Spleen (tissue), 11 donors: Measurements from ENCODE around the gene DCAF8. TPM values are rescaled to one million over a fixed set of nuclear protein-coding genes. Genes with fewer than 3 reads are reported as not detected.
A peak's percentile ranks its signal among the peaks of the same experiment; 100 is the strongest.

Source experiments
- DNase-seq: peaks from one replicate; pipeline ENCODE4 v3.0.0-alpha.2; 2020
- H3K27ac ChIP-seq, 8 donors: fragments of 200-600 bp; sonication (generic) in 7 of 8; 1 replicate in 4 of 8; 2 replicates in 4 of 8; pipeline versions ENCODE4 v1.5.0 to v1.8.0; 2016 to 2021; ENCODE audit warnings: inconsistent platforms in 4 of 8, mild to moderate bottlenecking in 4 of 8, moderate library complexity in 1 of 8
- H3K27me3 ChIP-seq, 7 donors: fragments of 200-600 bp; sonication (generic) in 6 of 7; replicated peaks in 1 of 7; 1 replicate in 4 of 7; 2 replicates in 3 of 7; pipeline versions ENCODE4 v1.5.0 to v1.8.0; 2016 to 2021; ENCODE audit warnings: inconsistent platforms in 3 of 7, mild to moderate bottlenecking in 1 of 7
- H3K36me3 ChIP-seq, 6 donors: fragments of 200-600 bp; sonication (generic) in 5 of 6; 1 replicate in 4 of 6; 2 replicates in 2 of 6; pipeline versions ENCODE4 v1.5.0 to v1.8.0; 2016 to 2021; ENCODE audit warnings: inconsistent platforms in 2 of 6
- H3K4me1 ChIP-seq, 6 donors: fragments of 200-600 bp; sonication (generic) in 5 of 6; 1 replicate in 3 of 6; 2 replicates in 3 of 6; pipeline versions ENCODE4 v1.5.0 to v1.8.0; 2016 to 2021; ENCODE audit warnings: inconsistent platforms in 3 of 6
- H3K4me3 ChIP-seq, 8 donors: fragments of 200-600 bp; sonication (generic) in 7 of 8; 1 replicate in 4 of 8; 2 replicates in 4 of 8; pipeline versions ENCODE4 v1.5.0 to v1.8.0; 2016 to 2021; ENCODE audit warnings: inconsistent platforms in 4 of 8, mild to moderate bottlenecking in 4 of 8, moderate library complexity in 2 of 8
- H3K9me3 ChIP-seq, 8 donors: fragments of 200-600 bp; sonication (generic) in 7 of 8; 1 replicate in 4 of 8; 2 replicates in 4 of 8; pipeline versions ENCODE4 v1.5.0 to v1.8.0; 2016 to 2021; ENCODE audit warnings: inconsistent platforms in 4 of 8
- POLR2A ChIP-seq, 3 donors: fragments of 450-650 bp; IDR thresholded peaks; one replicate each; pipeline ENCODE4 v1.5.1; 2017; ENCODE audit warnings: antibody characterized with exemption in 3 of 3, mild to moderate bottlenecking in 1 of 3
- POLR2AphosphoS5 ChIP-seq, 3 donors: sonication (generic); formaldehyde crosslinking; IDR thresholded peaks; one replicate each; pipeline ENCODE4 v1.5.1; 2017; ENCODE audit warnings: antibody characterized with exemption in 3 of 3
- WGBS, 5 donors: extraction: QIAGEN DNeasy Blood & Tissue Kit in 3 of 5; methylation state at CpG; one replicate each; pipeline versions ENCODE4 v1.1.5 to v1.1.7; 2013 to 2018; 5-methylcytosine and 5-hydroxymethylcytosine counted together
- intact Hi-C: fragments of 100-400 bp; cut with DNase I; formaldehyde crosslinking; loops from one replicate; pipeline ENCODE4 v1.15.0; 2023; ENCODE audit warnings: low total_unique reads
- polyA plus RNA-seq, 3 donors: library from polyadenylated mRNA; stranded (reverse); fragments of 200-250 nt; gene quantifications; one replicate each; pipeline ENCODE4 v1.2.1, GENCODE V29; 2013
- total RNA-seq, 7 donors: library from RNA; depleted of rRNA in 3 of 7; stranded (reverse); fragments of >200 nt in 3 of 7; fragmentation: NEBNext Ultra II Directional in 4 of 7; extraction: Animal tissue kit (Norgen Biotek cat#: 25700) in 4 of 7; gene quantifications; one replicate each; pipeline versions ENCODE4 v1.1.0 to v1.2.1, GENCODE V29; 2016 to 2021
- TF ChIP-seq, protein P1 (sequence below), 11 experiments: fragments of 200-600 bp in 7 of 11; fragments of 450-650 bp in 4 of 11; sonication (generic) in 4 of 11; IDR thresholded peaks in 8 of 11; conservative IDR thresholded peaks in 3 of 11; 1 replicate in 7 of 11; 2 replicates in 4 of 11; pipeline versions ENCODE4 v1.4.0 to v1.8.0; 2016 to 2021; ENCODE audit warnings: antibody characterized with exemption in 11 of 11, inconsistent platforms in 4 of 11, mild to moderate bottlenecking in 1 of 11
- donor health status: healthy with polysubstance abuse.
- donor health status: DM: no; HTN: no; CAD: no; lungs with moderate emphysema.
- donor health status: DM: no; HTN: no; CAD: no.
- donor health status: Bipolar disorder and iron deficiency.
- donor health status: healthy.
- donor health status: DM: no; HTN: no; CAD: no.
- donor health status: DM: yes; HTN: yes; CAD: no.

The DCAF8 gene
- total and polyA plus RNA-seq, 10 donors = 59.4 to 210 (median 148) TPM

GRCh38 chr1:160193091-160193819 is 69.1 kb downstream of the DCAF8 start:
- peak; percentile 93 for DNase-seq
- WGBS, 5 donors = 30 to 40% (median 37%) methylated on average over 16 of the region's 16 CpGs
- Histone ChIP-seq H3K27ac (peak overlapping the region in 2 of 8 donors; percentile 14 to 28), H3K4me3 (no peak overlapping the region), H3K4me1 (peaks cover 0 to 21% (median 12%) of the 10 kb centered on the region in 6 donors), H3K36me3 (no peaks in the 10 kb centered on the region), H3K9me3 (no peaks in the 10 kb centered on the region), H3K27me3 (no peaks in the 10 kb centered on the region)
- TF ChIP-seq POLR2AphosphoS5 (IDR thresholded peaks at IDR 0.05) (peak in 1 of 3 donors; percentile 72), POLR2A (IDR thresholded peaks at IDR 0.05) (no peak)
- TF ChIP-seq, protein P1, sequence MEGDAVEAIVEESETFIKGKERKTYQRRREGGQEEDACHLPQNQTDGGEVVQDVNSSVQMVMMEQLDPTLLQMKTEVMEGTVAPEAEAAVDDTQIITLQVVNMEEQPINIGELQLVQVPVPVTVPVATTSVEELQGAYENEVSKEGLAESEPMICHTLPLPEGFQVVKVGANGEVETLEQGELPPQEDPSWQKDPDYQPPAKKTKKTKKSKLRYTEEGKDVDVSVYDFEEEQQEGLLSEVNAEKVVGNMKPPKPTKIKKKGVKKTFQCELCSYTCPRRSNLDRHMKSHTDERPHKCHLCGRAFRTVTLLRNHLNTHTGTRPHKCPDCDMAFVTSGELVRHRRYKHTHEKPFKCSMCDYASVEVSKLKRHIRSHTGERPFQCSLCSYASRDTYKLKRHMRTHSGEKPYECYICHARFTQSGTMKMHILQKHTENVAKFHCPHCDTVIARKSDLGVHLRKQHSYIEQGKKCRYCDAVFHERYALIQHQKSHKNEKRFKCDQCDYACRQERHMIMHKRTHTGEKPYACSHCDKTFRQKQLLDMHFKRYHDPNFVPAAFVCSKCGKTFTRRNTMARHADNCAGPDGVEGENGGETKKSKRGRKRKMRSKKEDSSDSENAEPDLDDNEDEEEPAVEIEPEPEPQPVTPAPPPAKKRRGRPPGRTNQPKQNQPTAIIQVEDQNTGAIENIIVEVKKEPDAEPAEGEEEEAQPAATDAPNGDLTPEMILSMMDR (IDR thresholded peaks at IDR 0.05 in 8 of 11, conservative IDR thresholded peaks at IDR 0.05 in 3 of 11) = peak; percentile 87 to 96 (median 95)
- intact Hi-C loops = loop anchor here (5.0 kb wide), 2 partner anchors 99 to 184 kb away; no protein-coding TSS in a partner anchor

DNA sequence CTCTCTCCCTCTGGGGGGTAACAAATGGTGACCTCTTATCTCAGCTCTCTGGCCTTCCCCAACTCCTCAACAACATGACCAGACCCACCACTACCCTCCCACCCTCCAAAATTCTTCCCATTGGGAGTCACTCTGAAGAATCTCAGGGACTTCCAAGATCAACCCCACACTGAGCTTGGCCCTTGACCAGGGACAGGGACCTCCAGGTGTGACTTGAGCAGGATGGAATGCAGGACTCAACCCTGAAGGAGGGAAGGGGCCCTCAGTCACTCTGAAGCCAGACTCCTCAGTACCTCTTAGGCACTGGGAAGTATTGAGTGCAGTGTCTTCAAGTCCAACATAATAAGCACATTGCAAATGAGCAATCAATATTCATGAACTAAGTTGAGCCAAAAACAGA is 70.1 kb downstream of the DCAF8 start:
- Histone ChIP-seq H3K36me3 (no peaks in the 10 kb centered on the region), H3K4me3 (no peak overlapping the region), H3K27me3 (no peaks in the 10 kb centered on the region), H3K4me1 (peaks cover 0 to 21% (median 12%) of the 10 kb centered on the region in 6 donors), H3K9me3 (no peaks in the 10 kb centered on the region), H3K27ac (no peak overlapping the region)
- DNase-seq = no peak
- TF ChIP-seq, protein P1 (IDR thresholded peaks at IDR 0.05 in 8 of 11, conservative IDR thresholded peaks at IDR 0.05 in 3 of 11) = no peak
- TF ChIP-seq POLR2AphosphoS5 (IDR thresholded peaks at IDR 0.05) (no peak), POLR2A (IDR thresholded peaks at IDR 0.05) (no peak)
- intact Hi-C loops = loop anchor here (5.0 kb wide), 2 partner anchors 100 to 185 kb away; no protein-coding TSS in a partner anchor

- no peaks in the 10 kb centered on the region for H3K9me3 ChIP-seq
- H3K4me1 ChIP-seq = peaks cover 0 to 21% (median 12%) of the 10 kb centered on the region in 6 donors
- intact Hi-C loops = loop anchor here (5.0 kb wide), 2 partner anchors 101 to 186 kb away; no protein-coding TSS in a partner anchor
- H3K27me3 ChIP-seq = no peaks in the 10 kb centered on the region
- no peaks in the 10 kb centered on the region for H3K36me3 ChIP-seq
- TF ChIP-seq POLR2AphosphoS5 (IDR thresholded peaks at IDR 0.05) (no peak), POLR2A (IDR thresholded peaks at IDR 0.05) (no peak)
- TF ChIP-seq, protein P1 (IDR thresholded peaks at IDR 0.05 in 8 of 11, conservative IDR thresholded peaks at IDR 0.05 in 3 of 11) = no peak
- H3K27ac ChIP-seq = no peak overlapping the region
- 85 to 99% (median 87%) methylated on average over 3 of the region's 3 CpGs for WGBS, 5 donors
- no peak for DNase-seq
- no peak overlapping the region for H3K4me3 ChIP-seq
Observed at GRCh38 chr1:160191756-160192155, 70.6 kb downstream of the DCAF8 start.
